ENCODE data around the gene ACKR4.
A peak's percentile ranks its signal among the peaks of the same experiment; 100 is the strongest.

Gene ACKR4

GRCh38 chr3:132596816-132597433 lies at the start of gene ACKR4:
TSS of gene ACKR4 (plus strand) at chr3:132597270. CDS start at chr3:132600398, 3,128 bp downstream.
- CTCF ChIA-PET: interaction anchor here (0.7 kb wide), 3 partner anchors 17 to 49 kb away, joined by 3 to 4 read pairs (median 3); no protein-coding TSS in a partner anchor
- no peak for DNase-seq (ENCODE audit: low spot score)
- POLR2A ChIA-PET (ENCODE audit: low non-redundant PET): no interaction called here
- TF ChIP-seq CTCF (conservative IDR thresholded peaks at IDR 0.05; ENCODE audit: low read depth): no peak
- no peak within 1 kb of the TSS for H3K27ac ChIP-seq

GRCh38 chr3:132549169-132549568 lies 47.9 kb upstream of the ACKR4 start:
- CTCF ChIA-PET: interaction anchor here (0.7 kb wide), 1 partner anchor 93 kb away, joined by 3 read pairs; no protein-coding TSS in a partner anchor
- DNase-seq (ENCODE audit: low spot score): no peak
- H3K27ac ChIP-seq: no peak overlapping the region
- TF ChIP-seq CTCF (conservative IDR thresholded peaks at IDR 0.05; ENCODE audit: low read depth): no peak
- POLR2A ChIA-PET (ENCODE audit: low non-redundant PET): no interaction called here

GRCh38 chr3:132549890-132550578 lies 47.0 kb upstream of the ACKR4 start:
- TF ChIP-seq CTCF (conservative IDR thresholded peaks at IDR 0.05; ENCODE audit: low read depth): no peak
- CTCF ChIA-PET: interaction anchor here (0.7 kb wide), 1 partner anchor 92 kb away, joined by 3 read pairs; no protein-coding TSS in a partner anchor
- POLR2A ChIA-PET (ENCODE audit: low non-redundant PET): no interaction called here
- H3K27ac ChIP-seq: no peak overlapping the region
- peak; percentile 26 for DNase-seq (ENCODE audit: low spot score)

GRCh38 chr3:132550579-132551305 lies 46.3 kb upstream of the ACKR4 start:
- CTCF ChIA-PET: no interaction called here

GRCh38 chr3:132553826-132554225 lies 43.2 kb upstream of the ACKR4 start:
- H3K27ac ChIP-seq: no peak overlapping the region
- ChIA-PET POLR2A (ENCODE audit: low non-redundant PET) (no interaction called here), CTCF (interaction anchor here (0.6 kb wide), 1 partner anchor 98 kb away, joined by 3 read pairs; no protein-coding TSS in a partner anchor)
- no peak for TF ChIP-seq CTCF (conservative IDR thresholded peaks at IDR 0.05; ENCODE audit: low read depth)
- DNase-seq (ENCODE audit: low spot score): no peak

More at GRCh38 chr3:132550579-132551305, 46.3 kb upstream of the ACKR4 start:
- no peak for DNase-seq (ENCODE audit: low spot score)
- H3K27ac ChIP-seq: no peak overlapping the region
- POLR2A ChIA-PET (ENCODE audit: low non-redundant PET): no interaction called here
- no peak for TF ChIP-seq CTCF (conservative IDR thresholded peaks at IDR 0.05; ENCODE audit: low read depth)

- no peak for TF ChIP-seq CTCF (conservative IDR thresholded peaks at IDR 0.05; ENCODE audit: low read depth)
- no peak overlapping the region for H3K27ac ChIP-seq
- CTCF ChIA-PET: interaction anchor here (0.6 kb wide), 1 partner anchor 97 kb away, joined by 3 read pairs; no protein-coding TSS in a partner anchor
- POLR2A ChIA-PET (ENCODE audit: low non-redundant PET): no interaction called here
- no peak for DNase-seq (ENCODE audit: low spot score)
These were observed 42.6 kb upstream of the ACKR4 start for GRCh38 chr3:132554437-132554836.
